Type B pancreatic cell (in vitro differentiated cells): ENCODE measurements around the gene RTN4R. TPM values are rescaled to one million over a fixed set of nuclear protein-coding genes. Genes with fewer than 3 reads are reported as not detected.

Source experiments
- DNase-seq: peaks from one replicate; pipeline ENCODE4 v3.0.0; 2021; ENCODE audit warnings: mixed read lengths; ENCODE audit not compliant: unreplicated experiment; ENCODE audit errors: extremely low spot score
- H3K27ac Mint-ChIP-seq: 2 replicates; pipeline ENCODE4 v1.8.0; 2021; ENCODE audit warnings: mild to moderate bottlenecking, mixed read lengths
- H3K27me3 Mint-ChIP-seq: 2 replicates; pipeline ENCODE4 v1.8.0; 2021; ENCODE audit warnings: mixed read lengths
- H3K36me3 Mint-ChIP-seq: 2 replicates; pipeline ENCODE4 v1.8.0; 2021; ENCODE audit warnings: mixed read lengths
- H3K4me1 Mint-ChIP-seq: one replicate; pipeline ENCODE4 v1.8.0; 2021; ENCODE audit warnings: mixed read lengths; ENCODE audit not compliant: unreplicated experiment
- H3K4me3 Mint-ChIP-seq: 2 replicates; pipeline ENCODE4 v1.8.0; 2021; ENCODE audit warnings: mild to moderate bottlenecking, mixed read lengths
- H3K9me3 Mint-ChIP-seq: 2 replicates; pipeline ENCODE4 v1.8.0; 2021; ENCODE audit warnings: mixed read lengths
- total RNA-seq: library from RNA; stranded (reverse); gene quantifications from 2 replicates; pipeline ENCODE4 v1.2.1, GENCODE V29; 2021; ENCODE audit warnings: low replicate concordance
- TF ChIP-seq, protein P1 (sequence below): fragments of 200-600 bp; sonication (generic); conservative IDR thresholded peaks from 2 replicates; pipeline ENCODE4 v1.5.0; 2021; ENCODE audit warnings: antibody characterized with exemption, mild to moderate bottlenecking

RTN4R gene
- total RNA-seq, 1 donor from 2014 or later = 9.0 TPM

DNA sequence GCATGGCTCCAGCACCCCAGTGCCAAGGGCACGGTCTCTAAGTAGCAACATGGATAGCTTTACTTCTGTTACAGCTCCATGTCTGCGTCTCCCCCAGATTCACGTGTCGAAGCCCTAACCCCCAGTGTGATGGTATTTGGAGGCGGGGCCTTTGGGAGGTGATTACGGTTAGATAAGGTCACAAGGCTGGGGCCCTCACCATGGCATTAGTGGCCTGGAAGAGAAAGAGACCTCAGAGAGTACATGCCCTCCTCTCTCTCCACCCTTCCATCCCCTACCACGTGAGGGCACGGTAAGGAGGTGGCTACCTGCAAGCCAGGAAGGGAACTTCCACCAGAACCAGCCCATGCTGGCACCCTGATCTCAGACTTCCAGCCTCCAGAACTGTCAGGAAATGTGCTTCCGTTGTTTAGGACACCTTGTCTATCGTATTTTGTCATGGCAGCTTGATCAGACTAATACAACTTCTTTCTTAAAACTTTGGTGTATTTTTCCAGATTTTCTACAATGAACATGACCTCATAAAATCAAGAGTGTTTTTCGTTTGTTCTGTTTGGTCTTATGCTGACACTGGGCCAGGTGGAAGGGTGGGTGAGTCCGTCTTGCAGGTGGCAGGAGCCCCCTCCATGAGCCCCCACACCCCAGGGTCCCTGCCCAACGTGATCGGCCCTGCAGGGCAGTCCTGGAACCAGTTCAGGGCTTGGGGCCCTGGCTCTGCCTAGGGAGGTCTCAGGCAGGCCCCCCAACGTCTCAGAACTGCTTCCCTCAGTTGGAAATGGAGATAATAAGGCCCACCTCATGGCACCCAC lies 10.7 kb downstream of the RTN4R start:
- no peak for DNase-seq
- Mint-ChIP-seq H3K4me1 (peaks cover 8% of the 10 kb centered on the region), H3K36me3 (no peaks in the 10 kb centered on the region), H3K27ac (no peak overlapping the region), H3K9me3 (no peaks in the 10 kb centered on the region), H3K4me3 (no peak overlapping the region), H3K27me3 (no peaks in the 10 kb centered on the region)
- TF ChIP-seq, protein P1, sequence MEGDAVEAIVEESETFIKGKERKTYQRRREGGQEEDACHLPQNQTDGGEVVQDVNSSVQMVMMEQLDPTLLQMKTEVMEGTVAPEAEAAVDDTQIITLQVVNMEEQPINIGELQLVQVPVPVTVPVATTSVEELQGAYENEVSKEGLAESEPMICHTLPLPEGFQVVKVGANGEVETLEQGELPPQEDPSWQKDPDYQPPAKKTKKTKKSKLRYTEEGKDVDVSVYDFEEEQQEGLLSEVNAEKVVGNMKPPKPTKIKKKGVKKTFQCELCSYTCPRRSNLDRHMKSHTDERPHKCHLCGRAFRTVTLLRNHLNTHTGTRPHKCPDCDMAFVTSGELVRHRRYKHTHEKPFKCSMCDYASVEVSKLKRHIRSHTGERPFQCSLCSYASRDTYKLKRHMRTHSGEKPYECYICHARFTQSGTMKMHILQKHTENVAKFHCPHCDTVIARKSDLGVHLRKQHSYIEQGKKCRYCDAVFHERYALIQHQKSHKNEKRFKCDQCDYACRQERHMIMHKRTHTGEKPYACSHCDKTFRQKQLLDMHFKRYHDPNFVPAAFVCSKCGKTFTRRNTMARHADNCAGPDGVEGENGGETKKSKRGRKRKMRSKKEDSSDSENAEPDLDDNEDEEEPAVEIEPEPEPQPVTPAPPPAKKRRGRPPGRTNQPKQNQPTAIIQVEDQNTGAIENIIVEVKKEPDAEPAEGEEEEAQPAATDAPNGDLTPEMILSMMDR = no peak

DNA sequence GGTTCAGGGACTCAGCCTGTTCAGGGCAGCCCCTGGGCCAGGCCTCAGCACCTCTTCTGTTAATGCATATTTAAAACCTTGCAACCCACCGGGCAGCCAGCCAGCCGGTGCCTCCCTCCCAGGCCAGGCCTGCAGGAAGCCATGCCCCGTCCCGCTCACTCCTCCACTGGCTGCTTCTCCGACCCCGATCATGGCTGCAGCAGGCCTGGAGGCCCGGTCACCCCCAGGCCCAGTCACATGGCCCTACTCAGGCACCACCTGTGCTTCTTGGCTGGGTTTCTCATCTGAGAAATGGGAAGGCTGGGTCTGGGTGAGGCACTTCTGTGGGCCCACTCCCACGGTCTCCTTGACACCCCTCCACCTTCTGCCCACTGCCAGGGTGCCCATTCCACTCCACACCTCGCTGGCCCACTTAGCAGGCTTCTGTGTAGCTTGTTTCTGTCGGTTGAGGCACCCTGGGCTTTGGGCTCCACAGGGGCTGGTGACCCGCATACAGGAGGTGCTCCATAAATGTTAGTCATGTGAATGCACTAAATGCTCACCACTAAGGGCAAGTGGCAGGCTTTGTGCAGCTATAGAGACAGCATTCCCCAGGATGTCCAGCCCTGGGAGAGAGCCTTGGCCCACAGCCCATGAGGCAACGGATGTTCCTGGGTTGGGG lies 11.4 kb downstream of the RTN4R start:
- Mint-ChIP-seq H3K4me3 (no peak overlapping the region), H3K27ac (no peak overlapping the region), H3K4me1 (peaks cover 8% of the 10 kb centered on the region), H3K36me3 (no peaks in the 10 kb centered on the region), H3K9me3 (no peaks in the 10 kb centered on the region), H3K27me3 (no peaks in the 10 kb centered on the region)
- DNase-seq = no peak
- TF ChIP-seq, protein P1 = no peak

DNA sequence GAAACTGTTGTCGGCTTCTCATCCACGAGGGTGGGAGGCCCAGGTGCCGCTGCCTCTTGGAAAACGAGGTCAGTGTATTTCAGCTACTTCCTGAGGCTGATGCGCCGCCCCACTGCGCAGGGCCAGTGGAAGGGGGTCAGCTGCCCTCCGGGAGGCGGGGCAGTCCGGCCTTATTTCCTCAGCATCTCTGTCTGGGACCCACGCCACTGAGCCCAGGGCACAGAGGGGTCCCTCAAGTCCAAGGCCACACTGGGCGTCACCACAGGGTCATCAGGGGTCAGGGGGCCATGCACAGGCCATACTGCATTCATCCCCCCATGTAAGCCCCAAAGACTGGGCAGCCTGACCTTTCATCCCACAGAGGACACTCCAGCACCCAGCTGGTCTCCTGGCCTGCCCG lies 12.1 kb downstream of the RTN4R start:
- no peak overlapping the region for H3K4me3 Mint-ChIP-seq
- H3K4me1 Mint-ChIP-seq = peaks cover 8% of the 10 kb centered on the region
- no peaks in the 10 kb centered on the region for H3K27me3 Mint-ChIP-seq
- no peaks in the 10 kb centered on the region for H3K36me3 Mint-ChIP-seq
- H3K9me3 Mint-ChIP-seq = no peaks in the 10 kb centered on the region
- DNase-seq = no peak
- TF ChIP-seq, protein P1 = no peak
- H3K27ac Mint-ChIP-seq = no peak overlapping the region

DNA sequence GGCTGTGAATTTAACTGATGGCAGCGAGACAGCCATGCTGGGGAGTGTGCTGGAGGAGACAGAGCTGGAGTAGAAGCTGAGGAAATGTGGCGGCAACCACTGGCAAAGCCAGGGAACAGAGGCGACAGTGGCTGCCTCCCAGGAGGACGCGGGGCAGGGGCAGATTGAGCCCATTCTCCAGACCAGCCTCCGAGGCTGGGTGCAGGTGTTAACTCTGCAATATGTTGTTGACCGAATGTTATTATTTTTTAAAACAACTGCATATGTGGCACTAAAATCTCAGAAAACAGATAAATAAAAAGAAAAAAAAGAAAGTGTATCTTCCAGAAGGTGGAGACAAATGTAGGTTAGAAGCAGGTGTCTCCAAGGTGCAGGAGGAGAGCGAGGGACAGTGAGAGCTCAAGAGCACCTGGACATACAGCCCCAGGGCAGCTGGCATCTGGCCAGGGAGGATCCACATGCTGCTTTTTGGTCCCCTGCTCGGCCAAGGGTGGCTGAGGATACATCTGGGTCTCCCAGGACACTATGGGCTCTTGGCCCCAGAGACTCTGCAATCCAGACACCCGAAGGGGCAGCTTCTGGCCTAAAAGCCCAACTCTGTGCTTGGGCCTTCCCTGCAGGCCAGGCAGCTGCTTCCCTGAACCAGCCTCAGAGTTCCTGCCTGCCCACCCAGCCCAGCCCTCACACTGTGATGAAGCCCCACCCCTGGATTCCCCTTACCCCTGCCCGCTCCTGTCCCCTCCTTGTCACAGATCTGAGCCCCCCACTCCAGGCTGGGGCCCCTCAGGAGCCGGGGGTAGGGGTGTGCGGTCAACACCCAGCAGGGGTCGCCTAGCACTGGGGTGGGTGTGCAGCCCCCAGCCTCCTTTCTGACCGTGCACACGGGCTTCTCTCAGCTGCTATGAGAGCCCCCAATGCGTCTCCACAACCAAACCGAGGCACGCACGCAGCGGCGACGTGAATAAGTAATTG lies 12.9 kb downstream of the RTN4R start:
- TF ChIP-seq, protein P1 = no peak
- H3K27me3 Mint-ChIP-seq = no peaks in the 10 kb centered on the region
- DNase-seq = no peak
- no peaks in the 10 kb centered on the region for H3K9me3 Mint-ChIP-seq
- H3K4me1 Mint-ChIP-seq = peaks cover 8% of the 10 kb centered on the region
- H3K27ac Mint-ChIP-seq = no peak overlapping the region
- H3K4me3 Mint-ChIP-seq = no peak overlapping the region
- no peaks in the 10 kb centered on the region for H3K36me3 Mint-ChIP-seq

DNA sequence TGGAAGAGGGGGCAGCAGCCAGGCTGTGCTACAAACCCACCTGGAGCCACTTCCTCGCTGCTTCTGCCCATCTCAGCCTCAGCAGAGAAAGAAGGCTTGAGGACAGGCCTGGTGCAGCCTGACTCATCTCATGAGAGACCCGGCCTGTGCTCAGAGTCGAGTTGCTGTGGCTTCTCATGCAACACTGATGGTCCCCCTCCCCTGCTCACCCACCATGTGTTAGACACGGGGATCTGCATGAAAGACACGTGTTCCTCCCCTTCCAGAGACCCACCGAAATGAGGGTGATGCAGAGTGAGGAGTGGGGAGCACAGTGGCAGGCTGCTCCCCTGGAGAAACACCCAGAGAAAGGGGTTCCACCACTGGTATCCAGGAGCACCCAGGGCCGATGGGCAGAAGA lies 15.0 kb downstream of the RTN4R start:
- H3K9me3 Mint-ChIP-seq = no peaks in the 10 kb centered on the region
- H3K36me3 Mint-ChIP-seq = no peaks in the 10 kb centered on the region
- H3K27ac Mint-ChIP-seq = no peak overlapping the region
- H3K4me3 Mint-ChIP-seq = no peak overlapping the region
- DNase-seq = no peak
- H3K4me1 Mint-ChIP-seq = peaks cover 8% of the 10 kb centered on the region
- TF ChIP-seq, protein P1 = no peak
- H3K27me3 Mint-ChIP-seq = no peaks in the 10 kb centered on the region
